Amniotic stem cell (primary cell): ENCODE measurements around the gene TMEM200C.
A peak's percentile ranks its signal among the peaks of the same experiment; 100 is the strongest.
"Not testable (repeated sequence)": the region's sequence is repeated elsewhere in the genome, so short reads cannot be mapped to it uniquely, and the experiment has no call there.

Experiments
- DNase-seq: peaks from one replicate; lab custom pipeline; 2025; lab: John Stamatoyannopoulos, UW

The TMEM200C gene

DNA sequence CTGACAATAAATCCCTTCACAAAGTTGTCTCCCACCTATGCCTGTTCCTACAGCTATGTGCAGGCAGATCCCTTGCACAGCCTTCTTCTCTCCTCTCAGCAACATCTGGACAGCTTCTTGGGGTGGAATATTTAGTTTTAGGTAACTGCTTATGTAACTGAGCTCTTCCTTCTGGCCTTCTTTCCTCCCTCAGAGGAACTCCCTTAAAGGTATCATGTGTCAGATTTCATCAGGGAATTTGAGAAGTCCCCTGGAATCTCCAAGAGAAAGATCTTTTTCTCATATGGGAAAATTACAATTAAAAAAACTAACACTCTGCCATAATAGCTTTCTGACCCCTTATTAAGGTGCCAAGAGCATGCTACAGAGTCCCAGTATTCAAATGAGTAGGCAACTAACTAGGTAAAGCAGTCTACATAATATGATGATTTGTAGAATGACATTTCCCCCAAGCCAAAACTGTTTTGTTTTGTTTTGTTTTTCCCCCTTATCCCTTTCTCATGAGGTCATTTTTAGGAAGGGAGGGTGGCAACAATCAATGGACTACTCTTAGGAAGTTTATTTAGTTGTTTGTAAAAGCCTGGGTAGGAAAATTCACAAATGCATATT lies 2.4 kb downstream of the TMEM200C start:
- DNase-seq = no peak

GRCh38 chr18:5891854-5892215 lies 3.5 kb downstream of the TMEM200C start:
- DNase-seq = no peak

DNA sequence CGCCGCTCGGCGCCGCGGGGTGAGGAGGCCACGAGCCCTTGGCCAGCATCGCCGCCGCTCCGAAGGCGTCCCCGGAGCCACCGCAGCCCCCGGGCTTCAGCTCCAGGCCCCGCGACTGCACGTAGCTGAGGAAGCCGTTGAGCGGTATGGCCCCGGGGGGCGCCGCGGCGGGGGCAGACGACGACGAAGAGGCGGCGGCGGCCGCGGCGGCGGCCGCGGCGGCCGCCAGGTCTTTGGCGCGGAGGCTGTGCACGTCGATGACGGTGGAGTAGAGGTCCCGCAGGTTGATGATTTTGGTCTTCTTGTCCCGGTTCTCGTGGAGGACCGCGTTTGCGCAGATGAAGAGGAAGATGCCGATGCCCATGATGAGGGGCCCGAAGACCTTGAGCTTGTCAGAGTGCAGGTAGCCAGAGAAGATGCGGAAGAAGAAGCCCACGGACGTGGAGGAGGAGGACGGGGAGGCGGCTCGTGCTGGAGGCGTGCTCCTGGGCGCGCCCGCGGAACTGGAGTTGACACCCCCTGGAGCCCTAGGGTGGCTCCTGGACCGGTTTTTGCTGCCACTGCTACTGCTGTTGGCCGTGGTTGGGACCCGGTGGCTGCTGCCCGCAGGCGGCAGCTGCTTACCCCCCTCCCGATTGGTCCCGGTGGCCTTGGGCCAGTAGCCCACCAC lies 4.0 kb downstream of the TMEM200C start:
- no peak for DNase-seq

DNA sequence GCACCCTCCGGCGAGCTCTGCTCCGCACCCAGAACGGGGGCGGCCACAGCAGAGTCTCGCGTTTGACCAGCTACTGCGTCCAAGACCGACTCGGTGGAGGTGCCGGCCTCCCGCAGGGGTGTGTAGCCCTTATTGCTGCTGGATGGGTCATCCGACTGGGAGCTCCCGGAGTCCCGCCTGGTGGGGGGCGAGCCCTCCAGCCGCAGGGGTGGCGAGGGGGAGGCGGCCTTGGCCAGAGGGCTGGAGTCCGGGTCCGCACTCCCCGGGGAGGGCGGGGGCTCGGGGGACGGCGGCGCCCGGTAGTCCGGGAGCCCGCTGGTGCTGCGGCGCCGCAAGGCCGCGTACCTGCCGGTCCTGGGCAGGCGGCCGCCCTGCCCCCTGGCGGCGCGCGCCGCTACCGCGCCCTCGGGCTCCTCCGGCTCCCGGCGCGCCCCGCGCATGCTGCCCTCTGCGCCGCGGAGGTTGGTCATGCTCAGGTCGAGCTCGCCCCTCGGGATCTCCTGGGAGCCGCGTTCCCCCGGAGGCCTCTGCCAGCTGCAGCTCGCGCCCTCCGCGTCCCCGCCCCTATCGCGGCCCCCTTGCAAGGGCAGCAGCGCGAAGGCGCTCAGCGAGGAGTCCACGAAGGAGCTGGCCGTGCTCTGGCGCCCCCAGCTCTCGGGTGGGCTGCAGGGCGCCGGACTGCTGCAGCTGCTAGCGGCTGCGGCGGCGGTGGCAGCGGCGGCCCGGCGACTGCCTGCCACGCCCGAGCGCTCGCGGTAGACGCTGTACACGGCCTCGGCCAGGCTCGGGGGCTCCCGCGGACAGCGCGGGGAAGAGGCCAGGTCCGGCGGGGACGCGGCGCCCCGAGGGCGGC lies 4.8 kb downstream of the TMEM200C start:
- no peak for DNase-seq

- DNase-seq = no peak
Observed at GRCh38 chr18:5885361-5885760, 10.0 kb downstream of the TMEM200C start.

GRCh38 chr18:5884375-5884774 lies 10.9 kb downstream of the TMEM200C start:
- DNase-seq = no peak

GRCh38 chr18:5879479-5879882 lies 15.8 kb downstream of the TMEM200C start:
- peak; percentile 19 for DNase-seq

DNA sequence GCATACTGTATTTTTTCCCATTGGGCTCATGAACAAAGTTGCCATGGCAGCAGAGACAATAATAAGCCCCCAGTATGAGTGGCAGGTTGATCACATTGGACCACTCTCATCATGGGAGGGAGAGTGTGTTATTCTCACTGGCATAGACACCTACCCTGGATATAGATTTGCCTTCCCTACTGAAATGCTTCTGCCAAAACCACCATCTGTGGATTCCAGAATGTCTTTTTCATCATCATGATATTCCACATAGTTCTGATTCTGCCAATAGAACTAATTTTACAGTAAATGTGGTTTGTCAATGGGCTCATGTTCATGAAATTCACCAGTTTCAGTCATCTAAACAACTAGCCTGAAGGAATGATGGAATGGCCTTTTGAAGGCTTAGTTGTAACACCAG lies 18.4 kb downstream of the TMEM200C start:
- no peak for DNase-seq

DNA sequence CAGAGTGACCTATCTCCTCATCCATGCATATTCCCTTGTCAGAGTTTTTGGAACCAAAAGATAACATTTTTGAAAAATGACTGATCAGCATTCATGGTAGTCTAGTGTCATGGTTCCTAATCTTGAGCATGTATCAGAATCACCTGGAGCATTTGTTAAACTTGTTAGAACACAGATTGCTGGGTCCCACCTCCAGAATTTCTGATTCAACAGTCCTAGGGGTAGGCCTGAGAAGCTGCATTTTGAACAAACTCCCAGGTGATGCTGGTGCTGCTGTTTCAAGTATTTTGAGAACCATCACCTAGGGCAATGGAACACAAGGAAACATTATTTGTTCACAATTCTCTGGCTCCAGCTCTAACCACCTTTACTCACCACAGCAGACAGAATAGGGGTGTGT lies 21.0 kb downstream of the TMEM200C start:
- no peak for DNase-seq

GRCh38 chr18:5872886-5873285 lies 22.4 kb downstream of the TMEM200C start:
- no peak for DNase-seq

- no peak for DNase-seq
Observed at GRCh38 chr18:5871426-5871825, 23.9 kb downstream of the TMEM200C start.

DNA sequence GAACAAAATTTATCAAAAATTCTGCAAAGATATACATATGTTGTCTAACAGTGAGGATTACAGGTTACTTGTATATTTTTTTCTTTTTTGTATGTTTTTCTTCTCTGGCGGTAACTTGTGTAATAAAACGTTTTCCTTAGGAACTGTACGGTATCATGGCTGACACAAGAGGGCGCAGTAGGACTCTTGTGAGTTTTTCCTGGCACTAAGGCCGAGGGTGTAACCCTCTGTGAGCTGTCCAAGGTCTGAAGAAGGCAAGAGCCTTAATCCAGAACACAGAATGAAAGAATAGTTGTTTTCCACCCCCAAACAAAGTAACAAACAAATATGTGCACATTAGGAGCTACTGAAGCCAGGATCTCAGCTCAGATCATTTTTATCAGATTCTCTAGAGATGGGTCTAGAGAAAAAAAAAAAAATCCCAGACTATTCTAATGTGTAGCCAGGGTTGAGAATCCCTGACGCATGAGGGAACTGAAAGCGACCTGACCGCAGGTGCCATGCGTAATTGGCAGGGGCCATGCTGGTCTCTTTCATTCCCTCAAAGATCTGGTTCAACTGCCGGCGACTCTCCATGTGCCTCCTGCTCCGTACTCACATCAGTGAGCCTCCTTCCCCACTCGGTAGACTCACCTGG lies 27.0 kb downstream of the TMEM200C start:
- DNase-seq = peak; percentile 74

- no peak for DNase-seq
Observed at GRCh38 chr18:5865521-5865920, 29.8 kb downstream of the TMEM200C start.

GRCh38 chr18:5862127-5862526 lies 33.2 kb downstream of the TMEM200C start:
- not testable (repeated sequence) for DNase-seq

- no peak for DNase-seq
Observed at GRCh38 chr18:5857180-5857579, 38.1 kb downstream of the TMEM200C start.

- DNase-seq = no peak
Observed at GRCh38 chr18:5853253-5853652, 42.1 kb downstream of the TMEM200C start.

DNA sequence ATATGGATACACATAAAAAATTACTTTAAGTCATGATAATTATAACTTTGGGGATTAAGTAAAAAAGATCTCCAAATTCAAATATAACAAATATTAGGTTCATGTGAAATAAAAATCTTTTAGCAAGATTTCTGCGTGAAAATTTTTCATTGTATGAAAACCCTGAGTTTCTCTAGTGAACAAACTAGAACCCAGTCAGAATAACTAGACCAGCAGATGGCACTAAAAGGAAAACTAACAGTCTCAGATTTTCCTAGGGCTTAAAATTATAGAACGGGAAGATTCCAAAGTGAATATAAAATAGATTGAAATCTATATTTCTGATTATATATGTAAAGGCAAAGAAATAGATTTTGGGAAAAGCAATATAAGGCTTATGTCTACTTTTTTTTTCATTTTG lies 43.3 kb downstream of the TMEM200C start:
- no peak for DNase-seq

DNA sequence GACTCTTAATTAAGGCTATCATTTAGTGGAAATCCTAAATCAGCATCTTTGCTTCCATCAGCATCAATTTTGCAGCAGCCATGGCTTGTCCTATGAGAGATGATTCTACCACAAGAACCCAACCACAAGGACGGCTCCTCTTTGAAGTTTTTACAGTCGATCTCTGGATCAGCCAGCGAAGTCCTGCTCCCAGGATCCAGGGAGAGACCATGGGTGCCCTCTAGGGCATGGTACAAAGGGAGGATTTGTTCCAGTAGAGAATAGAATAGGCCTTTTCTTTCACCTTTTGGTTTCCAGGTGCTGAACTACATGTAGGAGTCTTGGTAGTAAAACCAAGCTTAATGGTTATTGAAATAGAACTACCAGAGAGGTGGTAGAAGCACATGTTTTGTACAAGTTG lies 52.7 kb downstream of the TMEM200C start:
- DNase-seq = no peak

DNA sequence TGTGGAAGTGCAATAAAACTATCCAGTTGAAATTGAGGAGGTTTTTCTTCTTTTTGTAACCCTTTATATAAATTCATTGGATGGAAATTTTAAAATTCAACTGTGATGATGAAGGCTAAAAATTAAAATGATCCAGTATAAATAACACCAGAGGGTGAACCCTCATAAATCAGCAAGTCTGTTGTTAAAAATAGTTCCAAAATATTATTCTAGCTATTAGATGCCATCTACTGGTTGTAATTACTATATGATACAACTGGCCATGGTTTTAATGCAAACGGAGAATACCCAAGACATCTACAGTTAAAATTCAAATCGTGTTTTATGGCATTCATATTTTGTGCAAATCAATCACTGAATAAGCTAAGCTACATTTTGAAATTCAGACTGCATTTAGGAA lies 53.8 kb downstream of the TMEM200C start:
- no peak for DNase-seq

GRCh38 chr18:5840547-5840946 lies 54.8 kb downstream of the TMEM200C start:
- no peak for DNase-seq

DNA sequence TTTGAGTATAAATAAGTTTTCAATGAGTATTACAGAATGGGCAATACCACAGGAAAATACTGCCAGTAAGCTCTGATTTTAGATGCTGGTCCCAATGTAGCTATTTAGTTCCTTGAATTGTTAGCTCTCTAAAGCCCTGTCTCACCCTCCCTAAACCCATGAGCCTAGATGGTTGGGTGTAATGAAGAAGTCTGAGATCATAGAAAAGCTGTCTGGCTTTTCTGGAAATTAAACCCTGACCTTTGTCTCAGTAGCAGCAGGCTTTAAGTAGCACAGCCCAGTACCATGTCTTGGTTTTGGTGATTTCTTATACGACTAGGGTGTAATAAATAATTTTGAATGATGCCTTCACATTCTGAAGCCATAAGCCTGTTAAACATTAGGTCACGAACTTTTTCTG lies 55.3 kb downstream of the TMEM200C start:
- no peak for DNase-seq

GRCh38 chr18:5839102-5839501 lies 56.2 kb downstream of the TMEM200C start:
- no peak for DNase-seq
